GM12801 (cell line): ENCODE data around the gene ABCB9.

Source experiments
- TF ChIP-seq, protein P1 (sequence below): IDR thresholded peaks from one replicate; pipeline ENCODE4 v1.5.1; 2011; ENCODE audit warnings: control low read depth; ENCODE audit not compliant: insufficient read length; ENCODE audit errors: extremely low read depth

Gene ABCB9

GRCh38 chr12:122965851-122966742 is at the start of gene ABCB9:
TSS of gene ABCB9 (minus strand) at chr12:122966463. CDS start at chr12:122960235, 6,228 bp downstream.
- TF ChIP-seq, protein P1, sequence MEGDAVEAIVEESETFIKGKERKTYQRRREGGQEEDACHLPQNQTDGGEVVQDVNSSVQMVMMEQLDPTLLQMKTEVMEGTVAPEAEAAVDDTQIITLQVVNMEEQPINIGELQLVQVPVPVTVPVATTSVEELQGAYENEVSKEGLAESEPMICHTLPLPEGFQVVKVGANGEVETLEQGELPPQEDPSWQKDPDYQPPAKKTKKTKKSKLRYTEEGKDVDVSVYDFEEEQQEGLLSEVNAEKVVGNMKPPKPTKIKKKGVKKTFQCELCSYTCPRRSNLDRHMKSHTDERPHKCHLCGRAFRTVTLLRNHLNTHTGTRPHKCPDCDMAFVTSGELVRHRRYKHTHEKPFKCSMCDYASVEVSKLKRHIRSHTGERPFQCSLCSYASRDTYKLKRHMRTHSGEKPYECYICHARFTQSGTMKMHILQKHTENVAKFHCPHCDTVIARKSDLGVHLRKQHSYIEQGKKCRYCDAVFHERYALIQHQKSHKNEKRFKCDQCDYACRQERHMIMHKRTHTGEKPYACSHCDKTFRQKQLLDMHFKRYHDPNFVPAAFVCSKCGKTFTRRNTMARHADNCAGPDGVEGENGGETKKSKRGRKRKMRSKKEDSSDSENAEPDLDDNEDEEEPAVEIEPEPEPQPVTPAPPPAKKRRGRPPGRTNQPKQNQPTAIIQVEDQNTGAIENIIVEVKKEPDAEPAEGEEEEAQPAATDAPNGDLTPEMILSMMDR = no peak

DNA sequence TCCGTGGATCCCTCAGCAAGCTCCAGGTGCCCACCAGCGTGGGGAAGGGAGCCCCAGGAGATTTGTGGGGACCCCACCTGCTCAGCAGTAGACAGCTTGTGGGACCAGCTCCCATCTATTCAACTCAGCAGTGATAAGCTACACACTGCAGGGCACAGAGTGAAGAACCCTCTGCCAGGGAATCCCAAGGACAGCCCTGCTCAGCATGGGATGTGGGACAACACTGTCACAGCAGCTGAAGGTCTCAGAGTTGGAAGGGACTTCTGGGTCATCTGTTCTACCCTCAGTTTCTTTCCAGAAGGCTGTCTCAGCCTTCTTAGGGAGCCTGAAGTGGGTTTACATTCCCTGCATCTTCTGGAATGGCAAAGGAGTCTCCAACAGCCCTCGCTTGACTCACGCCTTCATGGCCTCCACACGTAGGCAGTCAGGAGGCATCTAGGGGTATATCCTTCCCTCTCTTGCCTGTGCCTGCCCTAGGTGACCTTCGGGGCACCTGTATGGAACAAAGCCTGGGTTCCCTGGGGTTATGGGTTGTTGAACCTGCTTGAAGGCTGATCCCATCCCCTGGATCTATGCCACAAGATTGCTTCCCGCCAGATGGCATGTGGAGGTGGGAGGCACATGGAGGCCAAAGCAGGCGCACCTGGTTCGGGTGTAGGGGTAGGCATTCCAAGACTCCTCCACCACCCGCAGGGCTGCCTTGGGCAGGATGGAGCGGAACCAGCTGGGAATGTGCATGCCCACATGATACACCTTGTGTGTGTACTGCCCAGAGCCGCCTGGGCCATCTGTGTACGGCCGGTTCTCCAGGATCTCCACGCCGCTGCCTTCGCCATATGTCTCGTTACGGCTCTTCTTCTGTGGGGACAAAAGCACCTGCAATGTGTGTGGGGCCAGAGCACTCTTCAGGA is 47.2 kb upstream of the ABCB9 start:
- TF ChIP-seq, protein P1 = no peak

- TF ChIP-seq, protein P1 = no peak
Observed at GRCh38 chr12:123011701-123012100, 45.4 kb upstream of the ABCB9 start.

DNA sequence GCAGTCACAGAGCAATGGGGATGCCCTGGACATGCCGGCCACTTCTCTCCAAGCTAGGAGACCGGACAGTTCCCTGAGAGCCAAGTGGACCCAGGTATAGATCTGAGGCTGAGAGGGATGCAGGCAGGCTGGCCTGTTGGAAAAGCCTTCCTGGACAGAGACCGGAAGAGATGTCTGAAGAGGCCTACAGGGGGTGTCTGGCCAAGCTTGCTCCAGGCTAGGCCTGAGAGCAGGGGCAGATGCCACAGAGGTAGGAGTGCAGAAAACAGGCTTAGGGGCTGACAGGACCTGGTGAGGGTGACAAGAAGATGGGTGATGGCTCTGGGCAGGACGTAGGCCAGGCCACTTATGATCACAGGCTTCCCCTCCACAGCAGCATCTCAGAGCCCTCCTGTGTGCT is 44.4 kb upstream of the ABCB9 start:
- TF ChIP-seq, protein P1 = no peak

- TF ChIP-seq, protein P1 = no peak
Observed at GRCh38 chr12:123010110-123010509, 43.8 kb upstream of the ABCB9 start.

DNA sequence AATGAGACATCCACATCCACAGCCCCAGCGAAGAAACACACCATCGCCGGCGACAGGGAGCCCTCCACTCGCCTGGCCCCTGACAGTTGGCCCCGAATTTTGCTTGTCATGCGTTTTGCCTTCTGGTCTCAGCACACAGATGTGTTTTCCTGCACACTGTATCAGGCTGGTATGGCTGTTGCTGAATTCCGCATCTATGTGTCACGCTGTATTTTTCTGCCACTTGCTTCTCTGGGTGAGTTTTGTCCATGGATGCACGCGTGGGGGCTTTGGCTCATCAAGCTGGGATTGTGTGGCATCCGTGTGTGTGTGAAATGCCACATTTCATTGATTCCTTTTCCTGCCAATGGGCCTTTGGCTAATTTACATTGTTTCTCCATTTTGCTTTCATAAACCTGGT is 40.7 kb upstream of the ABCB9 start:
- TF ChIP-seq, protein P1 = no peak

DNA sequence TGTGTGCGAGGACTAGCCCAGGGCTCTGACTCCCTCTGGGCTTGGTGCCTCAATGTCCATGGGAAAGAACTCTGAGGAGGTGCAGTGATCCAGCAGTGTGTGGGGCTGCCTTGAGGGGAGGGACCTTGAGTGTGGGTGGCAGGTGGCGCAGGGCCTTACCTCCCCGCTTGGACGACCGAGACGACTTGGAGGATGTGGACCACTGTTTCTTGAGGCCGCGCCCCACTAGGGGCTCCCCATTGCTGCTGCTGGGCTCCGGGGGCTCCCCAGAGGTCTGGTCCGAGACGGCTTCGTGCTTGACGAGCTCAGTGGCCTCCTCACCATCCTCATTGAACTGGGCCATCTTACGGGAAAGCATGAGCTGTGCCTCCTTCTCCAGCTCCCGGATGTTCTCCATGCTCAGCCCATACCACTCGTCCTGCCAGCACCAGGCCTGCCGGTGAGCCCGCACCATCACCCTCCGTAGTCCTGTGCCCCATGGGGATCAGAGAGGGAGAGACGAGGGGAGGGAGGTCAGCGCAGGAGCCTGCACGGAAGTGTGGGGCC is 38.9 kb upstream of the ABCB9 start:
- TF ChIP-seq, protein P1 = no peak
